Right lung (tissue), 5 donors: ENCODE measurements around the gene ARL14EPL. TPM values are rescaled to one million over a fixed set of nuclear protein-coding genes. Genes with fewer than 3 reads are reported as not detected.

Source experiments
- polyA plus RNA-seq, 5 donors: library from polyadenylated mRNA; unstranded; fragments of 120-200 nt; gene quantifications; one replicate each; pipeline versions ENCODE4 v1.2.1 to v1.2.3, GENCODE V29; 2013; ENCODE audit warnings: inconsistent platforms in 1 of 5, low replicate concordance in 1 of 5; ENCODE audit not compliant: insufficient read length in 5 of 5, insufficient read depth in 1 of 5

ARL14EPL gene
- polyA plus RNA-seq, 5 donors: not detected

Other genes starting within 250 kb of the ARL14EPL start
- 10 to 100 TPM; 54.7 to 90.6 (median 60.7) TPM for gene CDO1, start 215.8 kb upstream of the ARL14EPL start, polyA plus RNA-seq
- 10 to 100 TPM; 56.6 to 90.3 (median 82.1) TPM for gene ATG12, start 190.9 kb upstream of the ARL14EPL start, polyA plus RNA-seq
- gene AP3S1, start 190.5 kb upstream of the ARL14EPL start, polyA plus RNA-seq: 100 to 1,000 TPM; 124 to 193 (median 146) TPM
- gene LVRN, start 70.0 kb upstream of the ARL14EPL start, polyA plus RNA-seq: 1 to 10 TPM; 1.1 to 1.7 (median 1.2) TPM
- gene COMMD10, start 52.6 kb downstream of the ARL14EPL start, polyA plus RNA-seq: 10 to 100 TPM; 39.7 to 54.8 (median 51.3) TPM